Suprapubic skin (tissue), 4 donors: Measurements from ENCODE around the gene CDH4. TPM values are rescaled to one million over a fixed set of nuclear protein-coding genes. Genes with fewer than 3 reads are reported as not detected.

Experiments
- DNase-seq, 2 donors: peaks; one replicate each; pipeline ENCODE4 v3.0.0-alpha.2; 2019; ENCODE audit warnings: low spot score in 2 of 2
- H3K27ac ChIP-seq: fragments of 200-600 bp; sonication (generic); one replicate; pipeline ENCODE4 v1.5.1; 2019
- H3K27me3 ChIP-seq: fragments of 200-600 bp; sonication (generic); one replicate; pipeline ENCODE4 v1.5.1; 2019
- H3K36me3 ChIP-seq: fragments of 200-600 bp; sonication (generic); one replicate; pipeline ENCODE4 v1.5.1; 2019
- H3K4me1 ChIP-seq: fragments of 200-600 bp; sonication (generic); one replicate; pipeline ENCODE4 v1.5.1; 2019
- H3K4me3 ChIP-seq: fragments of 200-600 bp; sonication (generic); one replicate; pipeline ENCODE4 v1.5.1; 2019; ENCODE audit warnings: mild to moderate bottlenecking
- H3K9me3 ChIP-seq: fragments of 200-600 bp; sonication (generic); one replicate; pipeline ENCODE4 v1.5.1; 2019
- CTCF ChIP-seq, 2 donors: fragments of 200-600 bp in 1 of 2; fragments of 450-650 bp in 1 of 2; sonication (generic) in 1 of 2; IDR thresholded peaks; one replicate each; pipeline ENCODE4 v1.5.1; 2016 to 2019; ENCODE audit warnings: antibody characterized with exemption in 2 of 2, mild to moderate bottlenecking in 1 of 2, moderate library complexity in 1 of 2
- EP300 ChIP-seq: sonication (generic); formaldehyde crosslinking; IDR thresholded peaks from one replicate; pipeline ENCODE4 v1.6.1; 2017; ENCODE audit warnings: antibody characterized with exemption
- POLR2A ChIP-seq, 2 donors: fragments of 450-650 bp; IDR thresholded peaks; one replicate each; pipeline ENCODE4 v1.6.1; 2017; ENCODE audit warnings: antibody characterized with exemption in 2 of 2, mild to moderate bottlenecking in 2 of 2, moderate library complexity in 2 of 2
- POLR2AphosphoS5 ChIP-seq, 3 donors: sonication (generic); formaldehyde crosslinking; IDR thresholded peaks; one replicate each; pipeline ENCODE4 v1.6.1; 2017; ENCODE audit warnings: antibody characterized with exemption in 3 of 3
- WGBS: methylation state at CpG from one replicate; pipeline ENCODE4 v1.1.5; 2018; 5-methylcytosine and 5-hydroxymethylcytosine counted together
- total RNA-seq, 4 donors: library from RNA; depleted of rRNA; stranded (reverse); fragments of >200 nt; gene quantifications; one replicate each; pipeline ENCODE4 v1.1.0, GENCODE V29; 2016

The CDH4 gene
- total RNA-seq, 4 donors from 2014 or later, result 0.91 to 5.9 (median 2.6) TPM

- H3K27ac ChIP-seq, result no peak overlapping the region
- peaks cover 6% of the 10 kb centered on the region for H3K4me1 ChIP-seq
- no peaks in the 10 kb centered on the region for H3K9me3 ChIP-seq
- no peaks in the 10 kb centered on the region for H3K36me3 ChIP-seq
- DNase-seq, result no peak
- TF ChIP-seq CTCF (IDR thresholded peaks at IDR 0.05) (no peak), EP300 (no peak)
- WGBS, result 76% methylated on average over 9 of the region's 9 CpGs
- H3K4me3 ChIP-seq, result no peak overlapping the region
- H3K27me3 ChIP-seq, result peaks cover 16% of the 10 kb centered on the region
Observed at GRCh38 chr20:61814726-61815125, 562.7 kb downstream of the CDH4 start.

GRCh38 chr20:61815176-61815575, 563.1 kb downstream of the CDH4 start:
- H3K4me1 ChIP-seq, result peaks cover 6% of the 10 kb centered on the region
- no peaks in the 10 kb centered on the region for H3K9me3 ChIP-seq
- H3K27me3 ChIP-seq, result peaks cover 19% of the 10 kb centered on the region
- 96% methylated on average over 10 of the region's 15 CpGs for WGBS
- DNase-seq, result no peak
- TF ChIP-seq EP300, result no peak
- no peak for TF ChIP-seq CTCF (IDR thresholded peaks at IDR 0.05)
- no peak for TF ChIP-seq POLR2A (IDR thresholded peaks at IDR 0.05)
- TF ChIP-seq POLR2AphosphoS5 (IDR thresholded peaks at IDR 0.05), result no peak
- no peaks in the 10 kb centered on the region for H3K36me3 ChIP-seq
- no peak overlapping the region for H3K4me3 ChIP-seq
- H3K27ac ChIP-seq, result no peak overlapping the region

GRCh38 chr20:61815678-61816077, 563.6 kb downstream of the CDH4 start:
- H3K27me3 ChIP-seq, result peaks cover 24% of the 10 kb centered on the region
- TF ChIP-seq CTCF (IDR thresholded peaks at IDR 0.05) (no peak), POLR2A (IDR thresholded peaks at IDR 0.05) (no peak), POLR2AphosphoS5 (IDR thresholded peaks at IDR 0.05) (no peak), EP300 (no peak)
- WGBS, result 81% methylated on average over 12 of the region's 12 CpGs

GRCh38 chr20:61816606-61817460, 564.8 kb downstream of the CDH4 start:
- Histone ChIP-seq H3K4me3 (no peak overlapping the region), H3K9me3 (no peaks in the 10 kb centered on the region), H3K27me3 (peaks cover 32% of the 10 kb centered on the region), H3K36me3 (no peaks in the 10 kb centered on the region), H3K27ac (no peak overlapping the region), H3K4me1 (peaks cover 11% of the 10 kb centered on the region)
- 85% methylated on average over 15 of the region's 25 CpGs for WGBS
- DNase-seq, result no peak
- TF ChIP-seq CTCF (IDR thresholded peaks at IDR 0.05) (no peak), POLR2A (IDR thresholded peaks at IDR 0.05) (no peak), EP300 (no peak), POLR2AphosphoS5 (IDR thresholded peaks at IDR 0.05) (no peak)

More at GRCh38 chr20:61815678-61816077, 563.6 kb downstream of the CDH4 start:
- Histone ChIP-seq H3K36me3 (no peaks in the 10 kb centered on the region), H3K4me3 (no peak overlapping the region), H3K27ac (no peak overlapping the region), H3K9me3 (no peaks in the 10 kb centered on the region), H3K4me1 (peaks cover 6% of the 10 kb centered on the region)
- DNase-seq, result no peak

- TF ChIP-seq CTCF (IDR thresholded peaks at IDR 0.05) (no peak), POLR2A (IDR thresholded peaks at IDR 0.05) (no peak), EP300 (no peak), POLR2AphosphoS5 (IDR thresholded peaks at IDR 0.05) (no peak)
- H3K9me3 ChIP-seq, result no peaks in the 10 kb centered on the region
- H3K4me3 ChIP-seq, result no peak overlapping the region
- 85% methylated on average over 13 of the region's 13 CpGs for WGBS
- peaks cover 11% of the 10 kb centered on the region for H3K4me1 ChIP-seq
- H3K27me3 ChIP-seq, result peaks cover 32% of the 10 kb centered on the region
- H3K27ac ChIP-seq, result no peak overlapping the region
- no peak for DNase-seq
- no peaks in the 10 kb centered on the region for H3K36me3 ChIP-seq
Observed at GRCh38 chr20:61817575-61817974, 565.5 kb downstream of the CDH4 start.
